ENCODE results near the gene DCBLD2.

GRCh38 chr3:98890965-98891910, 10.3 kb downstream of the DCBLD2 start:
- TF ChIP-seq POLR2A (IDR thresholded peaks at IDR 0.05; ENCODE audit: low read length), result no peak
- TF ChIP-seq GATA1 (IDR thresholded peaks at IDR 0.05; ENCODE audit: low read depth, low read length), result no peak

Measured in erythroblast (primary cell).